Smooth muscle cell (in vitro differentiated cells): Measurements from ENCODE around the gene GART. TPM values are rescaled to one million over a fixed set of nuclear protein-coding genes. Genes with fewer than 3 reads are reported as not detected.

Experiments used
- DNase-seq: peaks from one replicate; lab custom pipeline; 2025; ENCODE audit not compliant: unreplicated experiment; lab: John Stamatoyannopoulos, UW
- H2AFZ ChIP-seq: fragments of 200-600 bp; sonication (generic); 2 replicates; pipeline ENCODE4 v1.6.0; 2016; ENCODE audit warnings: antibody characterized with exemption, low read depth, mild to moderate bottlenecking
- H3F3A ChIP-seq: fragments of 200-600 bp; sonication (generic); 2 replicates; pipeline ENCODE4 v1.6.0; 2017; ENCODE audit warnings: antibody characterized with exemption, low read depth
- H3K27ac ChIP-seq: fragments of 200-600 bp; sonication (generic); 2 replicates; pipeline ENCODE4 v1.5.1; 2016; ENCODE audit warnings: low read depth, mild to moderate bottlenecking
- H3K27me3 ChIP-seq: fragments of 200-600 bp; sonication (generic); 2 replicates; pipeline ENCODE4 v1.6.1; 2016; ENCODE audit warnings: low read depth, mild to moderate bottlenecking
- H3K36me3 ChIP-seq: fragments of 200-600 bp; sonication (generic); 2 replicates; pipeline ENCODE4 v1.5.1; 2016; ENCODE audit warnings: low read depth
- H3K4me1 ChIP-seq: fragments of 200-600 bp; sonication (generic); 2 replicates; pipeline ENCODE4 v1.5.1; 2016; ENCODE audit warnings: low read depth
- H3K4me2 ChIP-seq: fragments of 200-600 bp; sonication (generic); 2 replicates; pipeline ENCODE4 v1.6.0; 2016; ENCODE audit warnings: mild to moderate bottlenecking
- H3K4me3 ChIP-seq: fragments of 200-600 bp; sonication (generic); 2 replicates; pipeline ENCODE4 v1.5.1; 2016; ENCODE audit warnings: mild to moderate bottlenecking
- H3K79me2 ChIP-seq: fragments of 200-600 bp; sonication (generic); 2 replicates; pipeline ENCODE4 v1.6.0; 2016; ENCODE audit warnings: low read depth, mild to moderate bottlenecking
- H3K9ac ChIP-seq: fragments of 200-600 bp; sonication (generic); 2 replicates; pipeline ENCODE4 v1.6.0; 2016; ENCODE audit warnings: low read depth
- H3K9me3 ChIP-seq: fragments of 200-600 bp; sonication (generic); replicated peaks from 2 replicates; pipeline ENCODE4 v1.5.1; 2016; ENCODE audit warnings: low read depth
- H4K20me1 ChIP-seq: fragments of 200-600 bp; sonication (generic); 2 replicates; pipeline ENCODE4 v1.6.0; 2016; ENCODE audit warnings: low read depth
- WGBS: methylation state at CpG from one replicate; pipeline ENCODE4 v1.1.7; 2016; ENCODE audit warnings: low lambda C conversion rate; 5-methylcytosine and 5-hydroxymethylcytosine counted together
- polyA plus RNA-seq: library from polyadenylated mRNA; unstranded; fragments of >200 nt; fragmentation: Nextera tagmentation; extraction: Ambion mirVana; gene quantifications from 2 replicates; pipeline ENCODE4 v1.2.1, GENCODE V29; 2016
- total RNA-seq: library from RNA; depleted of rRNA; stranded (reverse); fragments of >200 nt; gene quantifications from 2 replicates; pipeline ENCODE4 v1.2.3, GENCODE V29; 2014
- TF ChIP-seq, protein P1 (sequence below): fragments of 200-600 bp; sonication (generic); IDR thresholded peaks from 2 replicates; pipeline ENCODE4 v1.5.1; 2017; ENCODE audit warnings: borderline replicate concordance, mild to moderate bottlenecking, antibody characterized with exemption; ENCODE audit not compliant: insufficient read depth, poor library complexity, severe bottlenecking

Gene GART
- total and polyA plus RNA-seq, 2 experiments from 2014 or later = 29.0 to 38.3 TPM

DNA sequence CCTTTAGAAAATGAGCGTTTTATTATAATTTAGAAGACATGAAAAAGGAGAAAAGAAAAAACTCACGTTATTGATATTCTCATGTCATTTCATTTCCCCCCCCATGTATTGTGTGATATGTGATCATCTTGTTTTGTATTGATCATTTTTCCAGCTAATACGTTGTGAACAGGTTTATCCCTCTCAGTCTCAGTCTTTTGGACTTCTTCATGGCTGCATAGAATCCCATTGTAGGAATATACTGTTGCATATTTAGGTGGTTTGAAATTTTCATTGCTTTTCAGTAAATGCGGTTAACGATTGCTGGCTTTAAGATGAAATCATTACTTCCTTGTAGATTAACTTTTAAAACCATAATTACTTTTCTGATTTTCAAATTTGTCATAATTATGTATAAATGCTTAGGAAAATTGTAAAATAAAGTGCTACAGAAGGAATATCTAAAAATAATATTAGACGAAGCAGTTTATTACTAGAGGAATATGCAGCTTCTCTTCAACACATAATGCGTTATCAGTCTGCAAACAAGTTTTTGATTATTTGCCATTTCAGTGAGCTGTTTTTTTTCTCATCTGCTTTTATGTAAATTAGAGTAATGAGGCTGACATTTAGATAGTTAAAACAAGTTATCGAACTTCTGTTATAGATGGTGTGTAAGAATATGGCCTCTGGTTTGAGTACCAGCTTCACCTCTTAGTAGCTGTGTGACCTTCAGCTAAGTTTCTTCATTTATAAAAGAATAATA is 2.7 kb upstream of the GART start:
- Histone ChIP-seq H4K20me1 (peaks cover 64% of the 10 kb centered on the region), H3K9ac (peak overlapping the region; percentile 99)
- DNase-seq = no peak

DNA sequence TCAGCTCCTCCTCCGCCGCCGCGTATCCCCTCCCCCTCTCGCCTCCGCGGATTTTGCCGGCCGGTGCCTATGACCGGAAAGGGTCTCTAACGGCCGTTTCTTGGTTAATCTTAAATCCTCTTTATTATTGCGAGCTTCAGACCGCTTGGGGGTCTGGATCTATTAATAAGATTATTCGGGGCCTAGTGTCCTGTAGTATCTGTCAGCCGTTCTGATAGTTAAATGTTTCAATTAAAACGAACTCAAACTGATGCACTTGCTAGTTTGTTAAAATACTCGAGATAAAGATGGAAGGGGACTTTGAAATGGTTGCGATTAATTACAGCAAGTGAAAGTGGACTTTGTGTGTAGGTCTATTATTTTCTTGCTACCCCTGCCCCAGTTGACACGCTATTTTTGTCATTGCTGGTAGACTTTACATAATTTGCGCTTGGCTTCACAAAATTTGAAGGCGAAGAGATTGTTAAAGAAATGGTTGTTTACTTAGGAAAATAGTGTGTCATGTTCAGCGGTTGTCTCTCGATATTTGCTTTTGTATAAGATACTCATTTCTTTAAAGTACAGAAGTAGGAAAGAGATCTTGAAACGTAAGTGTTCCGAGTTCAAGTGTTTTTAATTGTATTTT is 1.7 kb upstream of the GART start:
- Histone ChIP-seq H3K4me3 (peak overlapping the region; percentile 99), H4K20me1 (peaks cover 54% of the 10 kb centered on the region), H3K27me3 (no peaks in the 10 kb centered on the region), H3F3A (peaks cover 25% of the 10 kb centered on the region), H2AFZ (no peak overlapping the region), H3K27ac (peak overlapping the region; percentile 100), H3K4me1 (peaks cover 32% of the 10 kb centered on the region), H3K9me3 (no peaks in the 10 kb centered on the region), H3K36me3 (peaks cover 3% of the 10 kb centered on the region), H3K4me2 (peak overlapping the region; percentile 99), H3K9ac (peak overlapping the region; percentile 99), H3K79me2 (peaks cover 82% of the 10 kb centered on the region)
- TF ChIP-seq, protein P1, sequence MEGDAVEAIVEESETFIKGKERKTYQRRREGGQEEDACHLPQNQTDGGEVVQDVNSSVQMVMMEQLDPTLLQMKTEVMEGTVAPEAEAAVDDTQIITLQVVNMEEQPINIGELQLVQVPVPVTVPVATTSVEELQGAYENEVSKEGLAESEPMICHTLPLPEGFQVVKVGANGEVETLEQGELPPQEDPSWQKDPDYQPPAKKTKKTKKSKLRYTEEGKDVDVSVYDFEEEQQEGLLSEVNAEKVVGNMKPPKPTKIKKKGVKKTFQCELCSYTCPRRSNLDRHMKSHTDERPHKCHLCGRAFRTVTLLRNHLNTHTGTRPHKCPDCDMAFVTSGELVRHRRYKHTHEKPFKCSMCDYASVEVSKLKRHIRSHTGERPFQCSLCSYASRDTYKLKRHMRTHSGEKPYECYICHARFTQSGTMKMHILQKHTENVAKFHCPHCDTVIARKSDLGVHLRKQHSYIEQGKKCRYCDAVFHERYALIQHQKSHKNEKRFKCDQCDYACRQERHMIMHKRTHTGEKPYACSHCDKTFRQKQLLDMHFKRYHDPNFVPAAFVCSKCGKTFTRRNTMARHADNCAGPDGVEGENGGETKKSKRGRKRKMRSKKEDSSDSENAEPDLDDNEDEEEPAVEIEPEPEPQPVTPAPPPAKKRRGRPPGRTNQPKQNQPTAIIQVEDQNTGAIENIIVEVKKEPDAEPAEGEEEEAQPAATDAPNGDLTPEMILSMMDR = no peak
- no peak for DNase-seq
- WGBS = under 1% methylated on average over 26 of the region's 26 CpGs

More for the DNA sequence above, 2.7 kb upstream of the GART start:
- Histone ChIP-seq H3K36me3 (peaks cover 6% of the 10 kb centered on the region), H3K27me3 (no peaks in the 10 kb centered on the region), H3K4me2 (peak overlapping the region; percentile 99), H2AFZ (no peak overlapping the region), H3K27ac (peak overlapping the region; percentile 100), H3K9me3 (no peaks in the 10 kb centered on the region), H3K79me2 (peaks cover 85% of the 10 kb centered on the region), H3K4me1 (peaks cover 32% of the 10 kb centered on the region), H3F3A (peaks cover 25% of the 10 kb centered on the region), H3K4me3 (peak overlapping the region; percentile 99)
- TF ChIP-seq, protein P1 = no peak
- 35% methylated on average over 8 of the region's 8 CpGs for WGBS

DNA sequence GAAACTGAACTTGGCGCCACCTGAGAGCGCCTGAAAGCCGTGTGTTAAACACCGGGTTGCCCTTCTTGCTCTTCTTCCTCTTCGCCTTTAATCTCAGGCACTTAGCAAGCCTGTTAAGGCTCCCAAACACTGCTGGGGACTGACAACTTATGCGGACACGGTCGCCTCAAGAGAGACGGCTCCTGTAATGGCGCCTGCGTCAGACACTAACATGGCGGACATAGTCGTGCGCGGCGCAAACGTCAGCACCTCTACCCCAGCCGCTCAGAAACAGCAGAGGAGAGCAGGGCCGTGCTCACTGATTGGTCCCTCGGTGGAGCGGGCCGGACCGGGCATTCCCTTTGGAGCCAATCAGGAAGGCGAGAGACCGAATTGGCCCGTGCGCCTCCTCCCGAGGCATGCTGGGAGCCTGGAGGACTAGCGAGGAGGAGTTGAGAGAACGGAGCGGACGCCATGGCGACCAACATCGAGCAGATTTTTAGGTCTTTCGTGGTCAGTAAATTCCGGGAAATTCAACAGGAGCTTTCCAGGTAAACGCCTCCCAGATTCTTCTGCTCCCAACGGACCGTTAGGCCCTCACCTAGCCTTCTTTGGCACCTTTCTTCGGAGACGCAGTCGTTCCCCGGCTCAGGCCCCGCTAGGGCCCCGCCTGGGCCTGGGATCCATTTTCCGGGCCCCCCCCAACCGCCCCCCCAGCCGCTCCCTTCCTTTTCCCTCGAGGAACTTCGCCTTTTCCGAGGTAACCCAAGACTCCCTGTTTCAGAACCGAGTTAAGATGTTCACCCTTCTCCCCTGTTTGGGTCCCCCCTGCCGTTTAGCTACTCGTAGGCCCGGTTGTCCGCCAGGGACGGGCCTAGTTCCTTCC is 955 bp upstream of the GART start, which contains the start of gene SON:
TSS of gene SON (plus strand) at position 399 of the 865 bp plus-strand sequence. CDS start at position 454, 55 bp downstream.
- TF ChIP-seq, protein P1 = no peak
- Histone ChIP-seq H3K9me3 (no peaks in the 10 kb centered on the region), H3K79me2 (peaks cover 79% of the 10 kb centered on the region), H3K4me2 (peak within 1 kb of the TSS; percentile 99), H3K36me3 (no peaks in the 10 kb centered on the region), H2AFZ (peak within 1 kb of the TSS; percentile 87), H3K27me3 (no peaks in the 10 kb centered on the region), H3F3A (peaks cover 20% of the 10 kb centered on the region), H3K4me3 (peak within 1 kb of the TSS; percentile 99), H3K9ac (peak within 1 kb of the TSS; percentile 99), H3K27ac (peak within 1 kb of the TSS; percentile 100), H4K20me1 (peaks cover 46% of the 10 kb centered on the region), H3K4me1 (peaks cover 32% of the 10 kb centered on the region)
- WGBS = under 1% methylated on average over 49 of the region's 57 CpGs
- DNase-seq = peak; percentile 86
